ENCODE data around the gene SVIL.
"Not testable (repeated sequence)": the region's sequence is repeated elsewhere in the genome, so short reads cannot be mapped to it uniquely, and the experiment has no call there.

DNA sequence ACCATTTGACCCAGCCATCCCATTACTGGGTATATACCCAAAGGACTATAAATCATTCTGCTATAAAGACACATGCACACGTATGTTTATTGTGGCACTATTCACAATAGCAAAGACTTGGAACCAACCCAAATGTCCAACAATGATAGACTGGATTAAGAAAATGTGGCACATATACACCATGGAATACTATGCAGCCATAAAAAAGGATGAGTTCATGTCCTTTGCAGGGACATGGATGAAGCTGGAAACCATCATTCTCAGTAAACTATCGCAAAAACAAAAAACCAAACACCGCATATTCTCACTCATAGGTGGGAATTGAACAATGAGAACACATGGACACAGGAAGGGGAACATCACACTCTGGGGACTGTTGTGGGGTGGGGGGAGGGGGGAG is 85.3 kb downstream of the SVIL start:
- TF ChIP-seq, protein P1, sequence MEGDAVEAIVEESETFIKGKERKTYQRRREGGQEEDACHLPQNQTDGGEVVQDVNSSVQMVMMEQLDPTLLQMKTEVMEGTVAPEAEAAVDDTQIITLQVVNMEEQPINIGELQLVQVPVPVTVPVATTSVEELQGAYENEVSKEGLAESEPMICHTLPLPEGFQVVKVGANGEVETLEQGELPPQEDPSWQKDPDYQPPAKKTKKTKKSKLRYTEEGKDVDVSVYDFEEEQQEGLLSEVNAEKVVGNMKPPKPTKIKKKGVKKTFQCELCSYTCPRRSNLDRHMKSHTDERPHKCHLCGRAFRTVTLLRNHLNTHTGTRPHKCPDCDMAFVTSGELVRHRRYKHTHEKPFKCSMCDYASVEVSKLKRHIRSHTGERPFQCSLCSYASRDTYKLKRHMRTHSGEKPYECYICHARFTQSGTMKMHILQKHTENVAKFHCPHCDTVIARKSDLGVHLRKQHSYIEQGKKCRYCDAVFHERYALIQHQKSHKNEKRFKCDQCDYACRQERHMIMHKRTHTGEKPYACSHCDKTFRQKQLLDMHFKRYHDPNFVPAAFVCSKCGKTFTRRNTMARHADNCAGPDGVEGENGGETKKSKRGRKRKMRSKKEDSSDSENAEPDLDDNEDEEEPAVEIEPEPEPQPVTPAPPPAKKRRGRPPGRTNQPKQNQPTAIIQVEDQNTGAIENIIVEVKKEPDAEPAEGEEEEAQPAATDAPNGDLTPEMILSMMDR (IDR thresholded peaks at IDR 0.05) = not testable (repeated sequence)
- TF ChIP-seq POLR2A, POLR2AphosphoS5 (IDR thresholded peaks at IDR 0.05): not testable (repeated sequence)
